AG04450 (cell line): ENCODE data around the gene LRRTM2. TPM values are rescaled to one million over a fixed set of nuclear protein-coding genes. Genes with fewer than 3 reads are reported as not detected.
"Not testable (repeated sequence)": the region's sequence is repeated elsewhere in the genome, so short reads cannot be mapped to it uniquely, and the experiment has no call there.

Source experiments
- CTCF ChIA-PET: fragments of 300-600, 350-600 bp; formaldehyde crosslinking; extraction: SDS; loops from one replicate; lab custom pipeline; 2022; ENCODE audit warnings: antibody characterized with exemption, inconsistent platforms; lab: Charles Lee
- POLR2A ChIA-PET: fragments of 350-600 bp; formaldehyde crosslinking; extraction: SDS; loops from one replicate; lab custom pipeline; 2021; ENCODE audit warnings: antibody characterized with exemption, inconsistent platforms; lab: Yijun Ruan, JAX
- DNase-seq: peaks from one replicate; pipeline ENCODE4 v3.0.0-alpha.2; 2011; ENCODE audit warnings: low read depth, low spot score
- H3K27ac ChIP-seq: one replicate; pipeline ENCODE4 v1.5.1; 2012; ENCODE audit warnings: low read depth, low read length, control low read depth
- H3K27me3 ChIP-seq: one replicate; pipeline ENCODE4 v1.6.0; 2012; ENCODE audit warnings: low read length; ENCODE audit not compliant: control insufficient read depth, insufficient read depth
- H3K4me3 ChIP-seq: 2 replicates; pipeline ENCODE4 v1.5.1; 2011; ENCODE audit warnings: mild to moderate bottlenecking, low read depth, low read length, control low read depth
- H3K9me3 ChIP-seq: 2 replicates; pipeline ENCODE4 v1.5.1; 2012; ENCODE audit warnings: low read length; ENCODE audit not compliant: control insufficient read depth, insufficient read depth
- CTCF ChIP-seq: IDR thresholded peaks from 2 replicates; pipeline ENCODE4 v1.5.1; 2011; ENCODE audit warnings: low read depth, low read length, control low read depth, inconsistent platforms
- polyA minus RNA-seq: library from RNA; depleted of rRNA, polyadenylated mRNA; stranded (reverse); fragments of >200 nt; gene quantifications from 2 replicates; pipeline ENCODE4 v1.2.3, GENCODE V29; 2011; rRNA and poly(A)+ RNA removed
- polyA plus RNA-seq: library from polyadenylated mRNA; depleted of rRNA; stranded (reverse); fragments of >200 nt; gene quantifications from 2 replicates; pipeline ENCODE4 v1.2.3, GENCODE V29; 2011; rRNA removed

LRRTM2 gene
- 1.9 and 2.6 TPM in 2 replicates for polyA plus RNA-seq
- polyA minus RNA-seq, result 2.8 and 3.1 TPM in 2 replicates

DNA sequence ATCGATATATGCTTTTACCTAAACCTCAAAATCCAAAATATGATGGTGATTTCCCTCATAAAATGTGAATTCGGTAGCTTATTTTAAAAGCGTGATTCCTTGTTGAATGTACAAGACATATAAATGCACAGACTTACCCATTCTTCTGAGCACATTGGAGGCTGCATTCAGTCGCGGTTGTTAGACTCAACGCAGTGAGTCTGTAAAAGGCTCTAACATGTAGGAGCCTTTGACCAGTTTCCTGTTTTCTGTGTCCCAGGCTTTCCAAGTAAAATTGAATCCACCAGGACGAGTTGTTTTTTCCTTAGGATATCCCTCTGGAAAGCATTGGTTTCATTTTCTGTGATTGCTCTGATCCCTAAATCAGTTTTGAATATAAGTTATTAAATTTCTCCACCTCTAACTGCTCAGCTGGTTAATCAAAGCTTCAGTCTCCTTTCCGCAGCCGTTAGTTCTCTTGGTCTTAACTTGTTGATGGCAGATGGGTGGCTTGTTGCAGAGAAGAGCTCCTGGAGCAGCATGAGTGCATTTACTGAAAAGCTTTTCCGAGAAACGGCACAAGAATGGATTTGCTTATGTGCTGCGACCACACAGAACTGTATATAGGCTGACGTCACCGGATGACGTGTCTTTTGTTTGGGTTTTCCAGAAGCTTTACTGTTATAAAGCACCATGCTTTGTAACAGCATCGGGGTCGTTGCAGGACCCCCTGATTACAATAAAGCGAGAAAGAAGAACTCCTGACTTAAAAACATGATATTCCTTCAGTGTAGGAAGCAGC is at the start of gene LRRTM2:
TSS of gene LRRTM2 (minus strand) at position 565 of the 781 bp plus-strand sequence. CDS start at position 141, 424 bp downstream.
- POLR2A ChIA-PET, result interaction anchor here (0.6 kb wide), 1 partner anchor 331 kb away, joined by 3 read pairs; no protein-coding TSS in a partner anchor
- no peaks in the 10 kb centered on the region for H3K27me3 ChIP-seq
- H3K4me3 ChIP-seq, result peak within 1 kb of the TSS; percentile 58
- CTCF ChIA-PET, result interaction anchor here (1.0 to 3.8 kb wide), 5 partner anchors 22 to 87 kb away, joined by 3 to 15 read pairs (median 3); no protein-coding TSS in a partner anchor
- H3K27ac ChIP-seq, result peak within 1 kb of the TSS; percentile 87
- H3K9me3 ChIP-seq, result no peaks in the 10 kb centered on the region
- DNase-seq, result peak; percentile 85
- TF ChIP-seq CTCF, result no peak

DNA sequence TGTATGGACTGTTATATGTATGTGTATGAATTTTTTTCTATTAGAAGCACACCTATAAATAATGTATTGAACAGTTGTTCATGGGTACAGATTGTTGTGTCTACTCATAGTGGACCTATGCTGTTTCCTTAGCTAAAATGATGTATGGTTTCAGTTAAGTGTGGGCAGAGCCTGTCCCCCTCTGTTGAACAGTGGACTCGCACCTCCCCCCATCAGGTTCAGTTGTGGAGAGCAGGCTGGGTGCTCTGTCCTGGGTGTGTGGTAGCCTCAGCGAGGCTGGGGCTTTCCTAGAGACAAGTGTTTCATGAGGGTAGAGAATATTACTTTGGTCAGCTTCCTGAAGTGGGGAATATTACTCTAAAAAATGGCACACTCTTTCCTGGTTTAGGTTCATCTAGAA is 47.4 kb upstream of the LRRTM2 start:
- Histone ChIP-seq H3K27ac (no peak overlapping the region), H3K9me3 (no peaks in the 10 kb centered on the region), H3K27me3 (no peaks in the 10 kb centered on the region), H3K4me3 (no peak overlapping the region)
- DNase-seq, result no peak
- CTCF ChIA-PET, result no interaction called here
- TF ChIP-seq CTCF, result no peak
- POLR2A ChIA-PET, result no interaction called here

DNA sequence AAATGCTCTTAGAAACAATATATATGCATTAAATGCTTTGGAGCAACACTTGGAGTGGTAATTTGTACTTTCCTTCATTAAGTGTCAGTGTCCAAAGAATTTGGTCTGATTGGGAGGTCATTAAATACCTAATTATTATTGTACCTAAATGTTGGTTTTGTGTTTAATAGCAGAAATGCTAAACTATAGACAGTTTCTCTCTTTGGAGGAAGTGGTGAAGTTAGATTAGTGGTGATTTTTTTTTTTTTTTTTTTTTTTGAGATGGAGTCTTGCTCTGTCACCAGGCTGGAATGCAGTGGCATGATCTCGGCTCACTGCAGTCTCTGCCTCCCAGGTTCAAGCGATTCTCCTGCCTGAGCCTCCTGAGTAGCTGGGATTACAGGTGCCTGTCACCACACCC is 46.2 kb upstream of the LRRTM2 start:
- H3K27ac ChIP-seq, H3K4me3 ChIP-seq, H3K9me3 ChIP-seq, H3K27me3 ChIP-seq, DNase-seq: not testable (repeated sequence)
- ChIA-PET CTCF (interaction anchor here (0.6 to 0.7 kb wide), 3 partner anchors 59 to 610 kb away, joined by 3 to 5 read pairs (median 4); no protein-coding TSS in a partner anchor), POLR2A (interaction anchor here (0.7 kb wide), 1 partner anchor 322 kb away, joined by 4 read pairs; no protein-coding TSS in a partner anchor)

- no peak for DNase-seq
- H3K27ac ChIP-seq, result no peak overlapping the region
- no peak overlapping the region for H3K4me3 ChIP-seq
- no peaks in the 10 kb centered on the region for H3K27me3 ChIP-seq
- H3K9me3 ChIP-seq, result no peaks in the 10 kb centered on the region
- TF ChIP-seq CTCF, result no peak
- ChIA-PET CTCF (no interaction called here), POLR2A (no interaction called here)
Observed at GRCh38 chr5:138920181-138920580, 45.0 kb upstream of the LRRTM2 start.

GRCh38 chr5:138918686-138919085 is 43.6 kb upstream of the LRRTM2 start:
- Histone ChIP-seq H3K27ac (no peak overlapping the region), H3K4me3 (no peak overlapping the region), H3K9me3 (no peaks in the 10 kb centered on the region), H3K27me3 (no peaks in the 10 kb centered on the region)
- no peak for DNase-seq
- no peak for TF ChIP-seq CTCF
- POLR2A ChIA-PET, result no interaction called here
- CTCF ChIA-PET, result no interaction called here
